Measurements from ENCODE around the gene CRTC2.
"Not testable (repeated sequence)": the region's sequence is repeated elsewhere in the genome, so short reads cannot be mapped to it uniquely, and the experiment has no call there.

The CRTC2 gene

GRCh38 chr1:153922972-153923925, 35.2 kb downstream of the CRTC2 start, which contains the start of gene GATAD2B:
GATAD2B (minus strand) TSS chr1:153922972; CDS start chr1:153828347, 94,625 bp downstream.
- DNase-seq: peak; percentile 100

GRCh38 chr1:153922076-153922971, 36.1 kb downstream of the CRTC2 start:
- DNase-seq: peak; percentile 56 to 83

DNA sequence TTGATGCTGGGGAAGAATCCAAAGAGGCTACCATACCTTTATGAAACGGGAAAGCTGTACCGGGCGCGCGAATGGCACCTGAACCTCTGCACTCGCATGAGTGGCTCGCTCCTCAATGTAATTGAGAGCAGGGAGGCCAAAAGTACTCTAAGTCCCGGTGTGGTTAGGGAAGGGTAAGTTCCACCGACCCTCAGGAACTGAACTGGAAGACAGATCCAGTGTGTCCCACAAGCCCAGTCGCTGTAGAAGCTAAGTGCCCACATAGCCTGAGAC, 36.7 kb downstream of the CRTC2 start:
- peak in 1 of 2 experiments; percentile 45 for DNase-seq

DNA sequence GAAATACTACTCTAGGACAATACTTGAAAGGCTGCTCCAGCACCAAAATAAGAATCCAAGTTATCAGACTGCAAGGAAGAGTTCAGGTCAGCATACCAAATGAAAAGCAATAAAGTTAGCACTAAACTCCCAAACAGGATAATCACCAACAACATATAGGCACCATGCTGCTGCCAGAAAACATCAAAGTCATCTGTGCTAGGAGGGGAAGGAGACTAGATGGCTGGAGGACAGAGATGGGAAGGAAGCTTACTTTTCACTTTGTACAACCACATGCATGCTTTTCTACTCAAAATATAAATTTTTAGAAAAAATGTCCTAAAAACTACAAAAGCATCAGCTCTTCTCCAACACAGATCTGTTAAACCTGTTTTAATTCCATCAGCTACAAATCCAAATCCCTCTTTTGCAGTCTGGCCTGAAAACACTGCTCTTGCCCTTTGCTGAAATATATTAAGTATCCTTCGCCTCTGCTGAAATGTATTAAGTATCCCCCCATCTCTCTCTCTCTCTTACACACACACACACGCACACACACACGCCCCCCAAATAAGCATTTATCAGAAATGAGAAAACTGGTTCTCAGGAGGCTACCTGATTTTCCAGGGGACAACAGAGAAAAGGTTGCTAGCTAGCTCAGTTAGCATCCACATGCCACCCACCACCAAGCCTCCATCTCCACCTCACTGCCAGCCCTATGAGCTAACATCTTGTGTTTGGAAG, 37.2 kb downstream of the CRTC2 start:
- DNase-seq: no peak

DNA sequence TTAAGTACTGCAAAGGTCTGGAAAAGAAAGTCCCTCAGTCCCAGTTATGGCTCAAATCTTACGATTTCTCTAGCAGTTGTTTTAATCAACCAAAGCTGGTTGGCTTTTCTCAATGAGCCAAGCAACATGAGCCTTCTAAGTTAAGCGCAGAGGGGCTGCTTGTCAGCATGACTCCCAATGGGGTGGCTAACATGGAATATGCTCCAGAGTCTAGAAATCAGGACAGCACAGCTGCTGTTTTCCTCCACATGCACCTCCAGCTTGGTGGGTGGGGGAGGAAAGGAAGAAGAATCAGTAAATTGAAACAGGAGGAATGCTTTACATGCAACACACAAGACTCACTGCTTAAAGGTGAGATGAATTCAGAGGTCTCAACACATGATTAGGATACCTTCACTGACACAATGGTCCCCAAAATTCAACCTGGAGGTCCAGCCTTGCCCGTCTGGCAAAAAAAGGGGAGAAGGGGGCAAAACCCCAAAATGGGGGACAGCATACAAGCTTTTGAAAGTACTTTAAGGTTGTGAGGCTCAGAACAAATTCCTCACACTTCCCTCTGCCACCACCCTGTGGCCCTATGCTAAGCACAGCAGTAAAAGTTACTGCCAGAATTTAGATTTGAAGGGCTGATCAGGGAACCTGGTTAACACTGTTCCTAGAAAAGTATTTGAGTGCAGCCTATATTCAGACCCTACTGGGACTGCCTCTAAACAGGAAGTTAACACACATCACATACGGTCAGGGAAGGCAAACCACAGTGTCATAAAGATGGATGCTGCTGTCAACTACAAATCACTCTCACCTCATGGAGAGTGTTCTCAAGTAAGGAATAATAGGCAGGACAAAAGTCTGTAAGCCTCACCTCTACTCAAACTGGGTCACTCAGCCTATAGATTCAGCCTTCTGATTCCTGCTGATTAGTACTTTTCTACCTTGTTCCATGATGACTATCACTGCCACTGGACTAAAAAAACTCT, 38.2 kb downstream of the CRTC2 start:
- no peak for DNase-seq

DNA sequence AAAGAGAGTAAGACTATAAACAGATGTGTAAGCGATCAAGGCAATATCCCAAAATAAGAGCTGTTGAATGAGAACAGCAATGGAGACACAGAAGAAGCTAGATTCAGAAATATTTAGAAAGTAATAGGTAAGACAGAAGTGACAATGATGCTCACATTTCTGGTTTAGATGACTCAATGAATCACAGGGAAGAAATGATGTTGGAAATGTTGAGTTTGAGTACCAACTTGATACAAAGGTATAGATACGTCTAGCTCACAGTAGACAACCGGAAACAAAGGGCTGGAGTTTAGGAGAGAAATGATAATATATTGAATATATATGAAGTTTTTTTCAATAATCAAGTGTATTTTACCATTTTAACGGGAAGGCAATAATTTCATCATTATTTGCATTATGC, 42.1 kb downstream of the CRTC2 start:
- DNase-seq: no peak

DNA sequence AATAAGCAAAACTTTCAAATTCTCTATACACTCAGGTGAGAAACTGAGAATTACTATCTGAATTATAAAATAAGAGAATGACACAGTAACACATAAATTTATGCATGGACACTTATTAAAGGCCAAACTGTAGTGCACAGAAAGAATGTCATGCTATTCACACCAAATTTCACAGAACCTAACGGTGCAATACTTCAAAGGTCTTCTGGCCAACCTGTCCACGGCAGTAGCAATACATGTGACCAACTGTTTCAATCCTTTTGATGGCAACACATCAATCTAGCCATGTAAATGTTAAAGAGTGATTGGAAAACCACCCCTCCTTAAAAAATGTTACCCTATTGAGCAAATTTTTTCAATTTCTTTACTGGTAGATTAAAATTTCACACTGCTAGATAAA, 46.1 kb downstream of the CRTC2 start:
- no peak for DNase-seq

- DNase-seq: not testable (repeated sequence)
Observed at GRCh38 chr1:153910560-153910959, 47.9 kb downstream of the CRTC2 start.

GRCh38 chr1:153908071-153908470, 50.3 kb downstream of the CRTC2 start:
- no peak for DNase-seq

- no peak for DNase-seq
Observed at GRCh38 chr1:153907134-153907533, 51.3 kb downstream of the CRTC2 start.

DNA sequence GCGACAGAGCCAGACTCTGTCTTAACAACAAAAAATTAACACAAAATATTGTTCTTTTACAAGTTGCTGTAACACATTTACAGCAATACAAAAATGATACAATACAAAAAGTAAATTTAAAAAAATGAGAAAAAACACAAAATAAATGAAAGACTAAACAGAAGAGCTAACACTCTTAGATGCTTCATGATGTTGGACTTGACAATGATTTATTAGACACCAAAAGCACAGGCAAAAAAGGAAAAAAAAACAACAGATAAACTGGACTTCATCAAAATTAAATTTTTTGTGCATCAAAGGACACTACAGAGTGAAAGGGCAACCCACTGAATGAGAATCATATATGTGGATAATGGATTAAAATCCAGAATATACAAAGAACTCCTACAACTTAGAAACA, 52.0 kb downstream of the CRTC2 start:
- DNase-seq: no peak

DNA sequence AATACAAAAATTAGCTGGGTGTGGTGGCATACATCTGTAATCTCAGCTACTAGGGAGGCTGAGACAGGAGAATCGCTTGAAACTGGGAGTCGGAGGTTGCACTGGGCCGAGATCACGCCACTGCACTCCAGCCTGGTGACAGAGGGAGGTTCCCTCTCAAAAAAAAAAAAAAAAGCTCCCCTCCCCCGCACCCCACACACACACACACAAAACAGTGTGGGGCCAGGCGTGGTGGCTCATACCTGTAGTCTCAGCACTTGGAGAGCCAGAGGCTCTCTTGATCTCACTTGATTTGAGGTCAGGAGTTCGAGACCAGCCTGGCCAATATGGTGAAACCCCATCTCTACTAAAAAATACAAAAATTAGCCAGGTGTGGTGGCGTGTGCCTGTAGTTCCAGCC, 52.5 kb downstream of the CRTC2 start:
- not testable (repeated sequence) for DNase-seq

DNA sequence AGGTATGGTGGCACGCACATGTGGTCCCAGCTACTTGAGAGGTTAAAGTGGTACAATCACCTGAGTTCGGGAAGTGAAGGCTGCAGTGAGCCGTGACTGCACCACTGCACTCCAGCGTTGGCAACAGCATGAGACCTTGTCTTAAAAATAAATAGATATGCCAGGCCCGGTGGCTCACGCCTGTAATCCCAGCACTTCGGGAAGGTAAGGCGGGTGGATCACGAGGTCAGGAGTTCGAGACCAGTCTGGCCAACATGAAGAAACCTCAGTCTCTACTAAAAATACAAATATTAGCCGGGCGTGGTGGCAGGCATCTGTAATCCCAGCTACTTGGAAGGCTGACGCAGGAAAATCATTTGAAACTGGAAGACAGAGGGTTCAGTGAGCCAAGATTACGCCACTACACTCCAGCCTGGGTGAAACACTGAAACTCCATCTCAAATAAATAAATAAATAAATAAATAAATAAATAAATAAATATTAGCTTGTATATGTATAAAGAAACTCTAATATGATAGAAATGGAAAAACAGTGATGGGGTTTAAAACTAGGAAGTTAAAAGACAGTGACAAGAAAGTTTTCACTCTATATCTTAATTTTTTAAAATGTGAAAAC, 54.5 kb downstream of the CRTC2 start:
- peak in 1 of 2 experiments; percentile 15 for DNase-seq

GRCh38 chr1:153899509-153899908, 58.9 kb downstream of the CRTC2 start:
- no peak for DNase-seq

Measured in NCI-H524 (cell line).